IMR-90 (cell line): ENCODE measurements around the gene NOL4L. TPM values are rescaled to one million over a fixed set of nuclear protein-coding genes. Genes with fewer than 3 reads are reported as not detected.

ENCODE experiments used
- ATAC-seq: fragments of 200-7000 bp; cut with Tn5 transposase; 2 replicates; pipeline ENCODE4 v1.9.1; 2020; ENCODE audit warnings: low read depth, mild to moderate bottlenecking, moderate library complexity
- BruUV-seq: library from RNA; stranded (reverse); fragments of 400-500 nt; replicated peaks from 2 replicates; lab custom pipeline; 2021; lab: Mats Ljungman, UMichigan
- CTCF ChIA-PET: fragments of 300-600 bp; formaldehyde crosslinking; extraction: SDS; loops from one replicate; lab custom pipeline; 2021; ENCODE audit warnings: antibody characterized with exemption; lab: Yijun Ruan, JAX
- POLR2A ChIA-PET: fragments of 300-600 bp; sonication (Branson Sonifier 250); formaldehyde crosslinking; loops from one replicate; lab custom pipeline; 2022; ENCODE audit warnings: antibody characterized with exemption; ENCODE audit not compliant: unreplicated experiment; lab: Charles Lee
- DNase-seq: peaks from one replicate; pipeline ENCODE4 v3.0.0; 2013
- H2AFZ ChIP-seq: replicated peaks from 2 replicates; pipeline ENCODE3; 2013; ENCODE audit warnings: low read length, mild to moderate bottlenecking; ENCODE audit not compliant: poor library complexity
- H2AK5ac ChIP-seq: 2 replicates; pipeline ENCODE4 v1.6.1; 2013; ENCODE audit warnings: low read depth, low read length, inconsistent platforms
- H2AK9ac ChIP-seq: replicated peaks from 2 replicates; pipeline ENCODE3; 2013; ENCODE audit warnings: mild to moderate bottlenecking, low read depth, low read length, moderate library complexity; ENCODE audit not compliant: poor library complexity
- H2BK120ac ChIP-seq: 2 replicates; pipeline ENCODE4 v1.6.1; 2013; ENCODE audit warnings: low read depth, low read length, inconsistent platforms
- H2BK15ac ChIP-seq: 3 replicates; pipeline ENCODE4 v1.6.1; 2013; ENCODE audit warnings: low read depth, low read length, inconsistent platforms
- H2BK20ac ChIP-seq: 2 replicates; pipeline ENCODE4 v1.6.1; 2013; ENCODE audit warnings: low read depth, mild to moderate bottlenecking, inconsistent platforms, low read length, moderate library complexity
- H2BK5ac ChIP-seq: 2 replicates; pipeline ENCODE4 v1.6.1; 2013; ENCODE audit warnings: mild to moderate bottlenecking, low read depth, low read length, inconsistent platforms; ENCODE audit not compliant: poor library complexity, severe bottlenecking
- H3K14ac ChIP-seq: replicated peaks from 2 replicates; pipeline ENCODE4 v1.6.1; 2013; ENCODE audit warnings: low read depth, low read length, inconsistent platforms
- H3K18ac ChIP-seq: 2 replicates; pipeline ENCODE4 v1.6.1; 2013; ENCODE audit warnings: low read depth, low read length, control low read depth
- H3K23ac ChIP-seq: 2 replicates; pipeline ENCODE4 v1.6.1; 2013; ENCODE audit warnings: low read depth, low read length, inconsistent platforms
- H3K27ac ChIP-seq: 2 replicates; pipeline ENCODE4 v1.5.1; 2013; ENCODE audit warnings: mild to moderate bottlenecking, control low read depth, low read length; ENCODE audit not compliant: insufficient read depth
- H3K27me3 ChIP-seq: 2 replicates; pipeline ENCODE4 v1.6.1; 2013; ENCODE audit warnings: low read length; ENCODE audit not compliant: control insufficient read depth, insufficient read depth
- H3K36me3 ChIP-seq: 2 replicates; pipeline ENCODE4 v1.6.1; 2013; ENCODE audit warnings: low read length, mixed read lengths; ENCODE audit not compliant: control insufficient read depth, insufficient read depth
- H3K4ac ChIP-seq: 2 replicates; pipeline ENCODE4 v1.6.1; 2013; ENCODE audit warnings: low read depth, low read length, inconsistent platforms
- H3K4me1 ChIP-seq: 2 replicates; pipeline ENCODE4 v1.6.1; 2013; ENCODE audit warnings: low read length, mixed read lengths; ENCODE audit not compliant: control insufficient read depth, insufficient read depth
- H3K4me2 ChIP-seq: 2 replicates; pipeline ENCODE4 v1.6.1; 2013; ENCODE audit warnings: low read depth, mild to moderate bottlenecking, control low read depth, low read length, moderate library complexity
- H3K4me3 ChIP-seq: 2 replicates; pipeline ENCODE4 v1.5.1; 2013; ENCODE audit warnings: low read depth, mild to moderate bottlenecking, control low read depth, low read length, moderate library complexity; ENCODE audit not compliant: insufficient read depth
- H3K56ac ChIP-seq: 2 replicates; pipeline ENCODE4 v1.6.1; 2013; ENCODE audit warnings: low read length, inconsistent platforms; ENCODE audit not compliant: insufficient read depth; ENCODE audit errors: extremely low read depth
- H3K79me1 ChIP-seq, 2 experiments: 2 replicates each; pipeline ENCODE4 v1.6.1; 2013; ENCODE audit warnings: low read length in 2 of 2, inconsistent platforms in 1 of 2, low read depth in 1 of 2
- H3K9ac ChIP-seq: 2 replicates; pipeline ENCODE4 v1.6.1; 2013; ENCODE audit warnings: low read depth, low read length, control low read depth
- H3K9me1 ChIP-seq: 2 replicates; pipeline ENCODE4 v1.6.1; 2013; ENCODE audit warnings: low read length, inconsistent platforms; ENCODE audit not compliant: insufficient read depth
- H3K9me3 ChIP-seq: 2 replicates; pipeline ENCODE4 v1.6.1; 2013; ENCODE audit warnings: low read length; ENCODE audit not compliant: control insufficient read depth, insufficient read depth
- H4K20me1 ChIP-seq: 2 replicates; pipeline ENCODE4 v1.6.1; 2013; ENCODE audit warnings: low read length, inconsistent platforms; ENCODE audit not compliant: insufficient read depth
- H4K5ac ChIP-seq: 2 replicates; pipeline ENCODE4 v1.6.1; 2013; ENCODE audit warnings: mild to moderate bottlenecking, low read depth, low read length, control low read depth
- H4K8ac ChIP-seq, 2 experiments: 2 replicates each; pipeline ENCODE4 v1.6.1; 2013; ENCODE audit warnings: low read depth in 2 of 2, low read length in 2 of 2, control low read depth in 1 of 2, inconsistent platforms in 1 of 2
- H4K91ac ChIP-seq: 2 replicates; pipeline ENCODE4 v1.6.1; 2013; ENCODE audit warnings: low read depth, low read length, inconsistent platforms; ENCODE audit not compliant: insufficient read depth
- BHLHE40 ChIP-seq: fragments of 150-350 bp; IDR thresholded peaks from 2 replicates; pipeline ENCODE4 v1.6.1; 2016; ENCODE audit warnings: mild to moderate bottlenecking, low read depth, low read length
- CEBPB ChIP-seq: IDR thresholded peaks from 2 replicates; pipeline ENCODE4 v1.6.1; 2012; ENCODE audit warnings: low read depth, low read length, improper control_type of control experiment
- CHD1 ChIP-seq: IDR thresholded peaks from 2 replicates; pipeline ENCODE4 v1.6.1; 2012; ENCODE audit warnings: low read depth, low read length, improper control_type of control experiment
- ELK1 ChIP-seq: fragments of 150-350 bp; IDR thresholded peaks from 2 replicates; pipeline ENCODE4 v1.6.1; 2016; ENCODE audit warnings: low read depth, mild to moderate bottlenecking, low read length, moderate library complexity, borderline replicate concordance
- FOS ChIP-seq: fragments of 150-350 bp; IDR thresholded peaks from 2 replicates; pipeline ENCODE4 v1.6.1; 2016; ENCODE audit warnings: low read depth, low read length
- MAFK ChIP-seq: IDR thresholded peaks from 2 replicates; pipeline ENCODE4 v1.6.1; 2012; ENCODE audit warnings: low read depth, low read length, improper control_type of control experiment
- MAZ ChIP-seq: IDR thresholded peaks from 2 replicates; pipeline ENCODE4 v1.6.1; 2012; ENCODE audit warnings: low read depth, mild to moderate bottlenecking, low read length, improper control_type of control experiment, moderate library complexity, borderline replicate concordance
- MXI1 ChIP-seq: IDR thresholded peaks from 2 replicates; pipeline ENCODE4 v1.6.1; 2012; ENCODE audit warnings: low read depth, mild to moderate bottlenecking, low read length, moderate library complexity, borderline replicate concordance
- NFE2L2 ChIP-seq: fragments of 150-350 bp; IDR thresholded peaks from 2 replicates; pipeline ENCODE4 v1.6.1; 2016; ENCODE audit warnings: low read depth, mild to moderate bottlenecking, low read length
- POLR2A ChIP-seq: IDR thresholded peaks from 2 replicates; pipeline ENCODE4 v1.6.1; 2012; ENCODE audit warnings: mild to moderate bottlenecking, low read depth, low read length
- RAD21 ChIP-seq: IDR thresholded peaks from 2 replicates; pipeline ENCODE4 v1.6.1; 2012; ENCODE audit warnings: low read length, improper control_type of control experiment
- RCOR1 ChIP-seq: IDR thresholded peaks from 2 replicates; pipeline ENCODE4 v1.6.1; 2012; ENCODE audit warnings: mild to moderate bottlenecking, low read length, improper control_type of control experiment; ENCODE audit not compliant: insufficient replicate concordance
- RFX5 ChIP-seq: IDR thresholded peaks from 2 replicates; pipeline ENCODE4 v1.8.0; 2012; ENCODE audit warnings: low read depth, mild to moderate bottlenecking, low read length, moderate library complexity
- SMC3 ChIP-seq: fragments of 150-350 bp; IDR thresholded peaks from 2 replicates; pipeline ENCODE4 v1.6.1; 2016; ENCODE audit warnings: low read depth, mild to moderate bottlenecking, antibody characterized with exemption, low read length, moderate library complexity
- USF2 ChIP-seq: fragments of 150-350 bp; IDR thresholded peaks from 2 replicates; pipeline ENCODE4 v1.6.1; 2017; ENCODE audit warnings: mild to moderate bottlenecking, antibody characterized with exemption, low read length, low read depth
- WGBS, 2 experiments: methylation state at CpG; one replicate each; pipeline versions ENCODE4 v1.1.5 to v1.1.7; 2013; ENCODE audit warnings: missing lambda C conversion rate in 2 of 2; ENCODE audit not compliant: insufficient read length in 1 of 2; ENCODE audit errors: extremely low coverage in 2 of 2; 5-methylcytosine and 5-hydroxymethylcytosine counted together
- dilution Hi-C: fragments of 300-500 bp; cut with HindIII; formaldehyde crosslinking; loops from one replicate; pipeline ENCODE4 v1.14.3; 2018; ENCODE audit warnings: low sequenced_read_pairs; ENCODE audit not compliant: unreplicated experiment
- in situ Hi-C: fragments of 300-500 bp; cut with MboI; formaldehyde crosslinking; loops from 3 replicates; pipeline ENCODE4 v1.14.3; 2019; ENCODE audit warnings: low sequenced_read_pairs, inconsistent platforms, mixed read lengths
- intact Hi-C: fragments of 100-400 bp; cut with micrococcal nuclease; formaldehyde crosslinking; loops from 2 replicates; pipeline ENCODE4 v1.10.0; 2022
- polyA plus RNA-seq, 3 experiments: library from polyadenylated mRNA; depleted of rRNA; stranded (reverse); fragments of >200 nt; gene quantifications; 2 replicates each; pipeline ENCODE4 v1.2.3, GENCODE V29; 2012; ENCODE audit warnings: low replicate concordance in 1 of 3
- total RNA-seq: library from RNA; depleted of rRNA; stranded (reverse); fragments of >200 nt; gene quantifications from 2 replicates; pipeline ENCODE4 v1.2.3, GENCODE V29; 2012

NOL4L gene
- total and polyA plus RNA-seq, 2 of the 4 experiments (the other 2 are of a cell fraction), result 4.7 to 13.3 TPM

DNA sequence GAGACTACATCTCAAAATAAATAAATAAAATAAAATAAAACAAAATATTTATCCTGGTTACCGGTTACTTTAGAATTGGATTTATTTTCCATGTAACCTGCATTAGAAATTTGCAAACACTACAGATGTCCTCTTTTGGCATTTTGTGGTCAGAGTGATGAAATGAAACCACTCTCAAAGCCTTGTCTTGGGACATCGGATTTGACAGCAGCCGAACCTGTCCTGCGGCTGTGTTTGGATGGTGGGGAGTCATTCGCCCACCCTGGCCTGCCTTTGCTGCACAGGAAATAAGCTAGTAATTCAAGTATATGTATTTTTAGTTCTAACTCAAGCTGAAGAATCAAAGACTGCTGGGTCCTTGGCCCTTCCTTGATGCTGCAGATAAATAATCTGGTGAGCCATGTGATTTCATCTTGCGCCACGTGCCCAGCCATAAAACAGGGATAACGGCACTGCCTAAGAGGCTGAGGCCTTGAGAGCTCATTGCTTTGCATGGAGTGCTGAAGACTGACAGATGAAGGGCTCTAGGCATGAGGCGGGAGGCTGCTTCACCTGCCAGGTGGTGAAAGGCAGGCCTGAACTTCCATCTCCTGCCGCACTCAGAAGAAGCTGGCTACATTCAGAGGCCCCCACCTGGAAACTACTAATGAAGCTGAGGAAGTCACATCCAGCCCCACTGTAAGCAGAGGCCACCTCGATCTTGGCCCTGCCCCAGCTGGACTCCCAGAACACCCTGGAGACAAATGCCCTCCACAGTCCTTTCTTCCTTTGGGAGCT lies 76.9 kb downstream of the NOL4L start:
- Histone ChIP-seq H2AK9ac (no peak overlapping the region), H3K4ac (no peak overlapping the region), H3K79me1 (no peaks in the 10 kb centered on the region), H3K27ac (no peak overlapping the region), H2BK20ac (no peak overlapping the region), H2AFZ (no peak overlapping the region), H3K9ac (no peak overlapping the region), H3K23ac (no peak overlapping the region), H2BK120ac (no peak overlapping the region), H4K20me1 (no peaks in the 10 kb centered on the region), H4K5ac (no peak overlapping the region), H2BK5ac (no peak overlapping the region), H3K9me1 (peaks cover 6% of the 10 kb centered on the region; the same call in 1 of the 2 replicates), H2AK5ac (no peak overlapping the region), H3K27me3 (no peaks in the 10 kb centered on the region), H4K91ac (no peak overlapping the region), H3K14ac (no peak overlapping the region), H3K4me1 (peaks cover 4% of the 10 kb centered on the region; the same call in 1 of the 2 replicates), H4K8ac (no peak overlapping the region), H3K9me3 (no peaks in the 10 kb centered on the region), H3K36me3 (no peaks in the 10 kb centered on the region), H3K18ac (no peak overlapping the region), H3K56ac (no peak overlapping the region), H3K4me3 (no peak overlapping the region), H2BK15ac (no peak overlapping the region), H3K4me2 (no peak overlapping the region)
- in situ Hi-C loops, result no loop called here
- intact Hi-C loops, result loop anchor here (10.0 kb wide), 1 partner anchor 257 kb away; the partner anchor contains the start of gene DNMT3B
- BruUV-seq, result no TSS peak
- ATAC-seq (no peak), DNase-seq (no peak)
- dilution Hi-C loops, result no loop called here
- POLR2A ChIA-PET, result no interaction called here
- CTCF ChIA-PET, result no interaction called here
- 95% methylated on average over 5 of the region's 11 CpGs; no CpG with 5 or more reads in 1 of the 2 experiments for WGBS, 2 experiments
- no peak for TF ChIP-seq MAFK
- no peak for TF ChIP-seq RAD21
- no peak for TF ChIP-seq BHLHE40
- no peak for TF ChIP-seq NFE2L2
- no peak for TF ChIP-seq RCOR1
- no peak for TF ChIP-seq CHD1
- no peak for TF ChIP-seq MXI1
- no peak for TF ChIP-seq USF2
- TF ChIP-seq ELK1, result no peak
- no peak for TF ChIP-seq FOS
- no peak for TF ChIP-seq SMC3
- TF ChIP-seq CEBPB, result no peak
- TF ChIP-seq POLR2A, result no peak
- no peak for TF ChIP-seq MAZ
- TF ChIP-seq RFX5, result no peak
